NCI-H2029 treated with DMSO at 0.1 percent for 48 hours (cell line): ENCODE measurements around the gene WDR41.

ENCODE experiments used
- DNase-seq: peaks from one replicate; lab custom pipeline; 2025; lab: John Stamatoyannopoulos, UW

WDR41 gene

GRCh38 chr5:77448831-77449230 is 43.3 kb downstream of the WDR41 start:
- DNase-seq: no peak

- DNase-seq: no peak
Observed at GRCh38 chr5:77444356-77444755, 47.8 kb downstream of the WDR41 start.

GRCh38 chr5:77443670-77444069 is 48.4 kb downstream of the WDR41 start:
- DNase-seq: no peak

GRCh38 chr5:77438071-77438470 is 54.0 kb downstream of the WDR41 start:
- no peak for DNase-seq

GRCh38 chr5:77437194-77437593 is 54.9 kb downstream of the WDR41 start:
- DNase-seq: peak; percentile 4

GRCh38 chr5:77431719-77432118 is 60.4 kb downstream of the WDR41 start:
- DNase-seq: no peak

GRCh38 chr5:77431286-77431685 is 60.8 kb downstream of the WDR41 start:
- DNase-seq: no peak

GRCh38 chr5:77430726-77431125 is 61.4 kb downstream of the WDR41 start:
- DNase-seq: no peak

GRCh38 chr5:77428526-77428925 is 63.6 kb downstream of the WDR41 start:
- DNase-seq: no peak

GRCh38 chr5:77427998-77428397 is 64.1 kb downstream of the WDR41 start:
- DNase-seq: no peak

- no peak for DNase-seq
Observed at GRCh38 chr5:77426670-77427069, 65.4 kb downstream of the WDR41 start.

- DNase-seq: no peak
Observed at GRCh38 chr5:77425998-77426659, 66.0 kb downstream of the WDR41 start.

- no peak for DNase-seq
Observed at GRCh38 chr5:77425420-77425819, 66.7 kb downstream of the WDR41 start.

GRCh38 chr5:77424921-77425320 is 67.2 kb downstream of the WDR41 start:
- DNase-seq: no peak

- DNase-seq: no peak
Observed at GRCh38 chr5:77423022-77423750, 68.9 kb downstream of the WDR41 start.

GRCh38 chr5:77420940-77421339 is 71.2 kb downstream of the WDR41 start:
- no peak for DNase-seq

GRCh38 chr5:77419644-77420582 is 72.2 kb downstream of the WDR41 start:
- no peak for DNase-seq

GRCh38 chr5:77418601-77419581 is 73.2 kb downstream of the WDR41 start:
- DNase-seq: no peak

- no peak for DNase-seq
Observed at GRCh38 chr5:77418162-77418561, 74.0 kb downstream of the WDR41 start.

- no peak for DNase-seq
Observed at GRCh38 chr5:77413049-77413448, 79.1 kb downstream of the WDR41 start.

- no peak for DNase-seq
Observed at GRCh38 chr5:77409870-77410621, 82.1 kb downstream of the WDR41 start.
